ENCODE results near the gene RRP1B. TPM values are rescaled to one million over a fixed set of nuclear protein-coding genes. Genes with fewer than 3 reads are reported as not detected.

Gene RRP1B
- polyA plus RNA-seq, 1 donor: 23.4 TPM

- no peak for DNase-seq (ENCODE audit: low read depth)
These were observed 81.3 kb downstream of the RRP1B start for GRCh38 chr21:43740497-43741156.

- DNase-seq (ENCODE audit: low read depth): no peak
These were observed 82.2 kb downstream of the RRP1B start for GRCh38 chr21:43741423-43742096.

- DNase-seq (ENCODE audit: low read depth): no peak
These were observed 84.6 kb downstream of the RRP1B start for GRCh38 chr21:43743947-43744346.

GRCh38 chr21:43744725-43745124 lies 85.4 kb downstream of the RRP1B start:
- no peak for DNase-seq (ENCODE audit: low read depth)

Other genes with a start within 250 kb of the RRP1B start
- gene SIK1, start 232.4 kb upstream of the RRP1B start, polyA plus RNA-seq (ENCODE audit: insufficient read length): 1.3 TPM
- 0.62 TPM for gene HSF2BP, start 72 bp upstream of the RRP1B start, polyA plus RNA-seq (ENCODE audit: insufficient read length)
- 19.0 TPM for gene PDXK, start 59.6 kb downstream of the RRP1B start, polyA plus RNA-seq (ENCODE audit: insufficient read length)
- 14.9 TPM for gene CSTB, start 116.7 kb downstream of the RRP1B start, polyA plus RNA-seq (ENCODE audit: insufficient read length)
- 16.9 TPM for gene RRP1, start 130.0 kb downstream of the RRP1B start, polyA plus RNA-seq (ENCODE audit: insufficient read length)
- gene AGPAT3, start 205.7 kb downstream of the RRP1B start, polyA plus RNA-seq (ENCODE audit: insufficient read length): 27.0 TPM